K562 (cell line): ENCODE results near the gene PLXNB3. TPM values are rescaled to one million over a fixed set of nuclear protein-coding genes. Genes with fewer than 3 reads are reported as not detected.

Source experiments
- ATAC-seq: fragments of 200-7000 bp; cut with Tn5 transposase; 3 replicates; pipeline ENCODE4 v1.9.1; 2020; ENCODE audit warnings: moderate library complexity
- BruUV-seq: library from RNA; stranded (reverse); fragments of 400-500 nt; replicated peaks from 2 replicates; lab custom pipeline; 2021; lab: Mats Ljungman, UMichigan
- CTCF ChIA-PET: fragments of 300-600 bp; formaldehyde crosslinking; extraction: SDS; loops from one replicate; lab custom pipeline; 2021; ENCODE audit warnings: low intra/inter-chr PET ratio; lab: Yijun Ruan, JAX
- POLR2A ChIA-PET: fragments of 300-600, 350-650 bp; sonication (Branson Sonifier 250); formaldehyde crosslinking; extraction: SDS; loops from one replicate; lab custom pipeline; 2021; ENCODE audit warnings: antibody characterized with exemption, inconsistent platforms; lab: Yijun Ruan, JAX
- DNase-seq, 4 experiments: peaks; one replicate each; pipeline versions ENCODE4 v3.0.0 to v3.0.0-alpha.2; 2011 to 2018; ENCODE audit warnings: low spot score in 3 of 4, mixed read lengths in 3 of 4; ENCODE audit errors: extremely low read depth in 1 of 4
- FAIRE-seq: peaks from 2 replicates; lab custom pipeline; 2011; peaks lifted over from hg19 to GRCh38; lab: Jason Lieb, UNC
- H2AFZ ChIP-seq: 2 replicates; pipeline ENCODE4 v1.6.0; 2011; ENCODE audit warnings: low read depth, low read length, control low read depth, inconsistent platforms
- H3K27ac ChIP-seq: fragments of 200-600 bp; 3 replicates; pipeline ENCODE4 v1.8.0; 2011; ENCODE audit warnings: low read depth, mild to moderate bottlenecking, control low read depth, inconsistent platforms, low read length, moderate library complexity, mixed read lengths; ENCODE audit errors: extremely low read depth
- H3K27me3 ChIP-seq, 2 experiments: fragments of 300-600 bp in 1 of 2; 2 replicates in 1 of 2; 3 replicates in 1 of 2; pipeline versions ENCODE4 v1.6.0 to v1.8.0; 2011; ENCODE audit warnings: inconsistent platforms in 2 of 2, low read length in 2 of 2, mild to moderate bottlenecking in 1 of 2, mixed read lengths in 1 of 2, moderate library complexity in 1 of 2; ENCODE audit not compliant: control insufficient read depth in 2 of 2, insufficient read depth in 2 of 2
- H3K36me3 ChIP-seq: fragments of 300-600 bp; 3 replicates; pipeline ENCODE4 v1.8.0; 2011; ENCODE audit warnings: mild to moderate bottlenecking, low read length, inconsistent platforms; ENCODE audit not compliant: control insufficient read depth, insufficient read depth
- H3K4me1 ChIP-seq, 2 experiments: fragments of 200-600 bp in 1 of 2; replicated peaks in 1 of 2; 2 replicates in 1 of 2; 3 replicates in 1 of 2; pipeline versions ENCODE4 v1.5.1 to v1.8.0; 2011; ENCODE audit warnings: inconsistent platforms in 2 of 2, low read length in 2 of 2, mild to moderate bottlenecking in 1 of 2, mixed read lengths in 1 of 2, moderate library complexity in 1 of 2; ENCODE audit not compliant: control insufficient read depth in 2 of 2, insufficient read depth in 2 of 2
- H3K4me2 ChIP-seq: 2 replicates; pipeline ENCODE4 v1.6.1; 2011; ENCODE audit warnings: low read length, control low read depth, inconsistent platforms, mixed read lengths; ENCODE audit not compliant: insufficient read depth
- H3K4me3 ChIP-seq: fragments of 200-600 bp; sonication (generic), shearing (Covaris generic); 2 replicates; pipeline ENCODE4 v1.5.1; 2016; ENCODE audit warnings: control low read depth, inconsistent platforms
- H3K79me2 ChIP-seq: fragments of 200-600 bp; 3 replicates; pipeline ENCODE4 v1.8.0; 2011; ENCODE audit warnings: low read length, inconsistent platforms; ENCODE audit not compliant: control insufficient read depth, insufficient read depth
- H3K9ac ChIP-seq, 2 experiments: 2 replicates each; pipeline versions ENCODE4 v1.6.0 to v1.6.1; 2011; ENCODE audit warnings: low read depth in 2 of 2, low read length in 2 of 2, control low read depth in 1 of 2, inconsistent platforms in 1 of 2, mild to moderate bottlenecking in 1 of 2, mixed read lengths in 1 of 2; ENCODE audit not compliant: insufficient read depth in 1 of 2
- H3K9me1 ChIP-seq: one replicate; pipeline ENCODE4 v1.6.0; 2011; ENCODE audit warnings: inconsistent platforms, mild to moderate bottlenecking, low read length, moderate library complexity; ENCODE audit not compliant: control insufficient read depth, insufficient read depth
- H3K9me3 ChIP-seq: replicated peaks from 2 replicates; pipeline ENCODE4 v1.5.1; 2011; ENCODE audit warnings: low read depth, low read length, inconsistent platforms; ENCODE audit not compliant: control insufficient read depth, insufficient read depth
- H4K20me1 ChIP-seq: replicated peaks from 2 replicates; pipeline ENCODE4 v1.6.1; 2011; ENCODE audit warnings: low read length, inconsistent platforms, mixed read lengths; ENCODE audit not compliant: control insufficient read depth, insufficient read depth
- CREM ChIP-seq: IDR thresholded peaks from 2 replicates; pipeline ENCODE4 v1.6.1; 2014; ENCODE audit warnings: antibody characterized with exemption, low read depth
- MBD2 ChIP-seq: sonication (generic); IDR thresholded peaks from 2 replicates; pipeline ENCODE4 v1.6.1; 2016; ENCODE audit warnings: low read depth, borderline replicate concordance
- POLR2G ChIP-seq: fragments of 200-400 bp; formaldehyde crosslinking; IDR thresholded peaks from 2 replicates; pipeline ENCODE4 v1.6.1; 2017; ENCODE audit warnings: low read depth, mild to moderate bottlenecking, antibody characterized with exemption, low read length, moderate library complexity
- RBFOX2 ChIP-seq: fragments of 200-400 bp; formaldehyde crosslinking; IDR thresholded peaks from 2 replicates; pipeline ENCODE4 v1.6.1; 2017; ENCODE audit warnings: low read depth, mild to moderate bottlenecking, low read length, moderate library complexity
- TBP ChIP-seq: optimal IDR thresholded peaks from 2 replicates; pipeline ENCODE3; 2011; ENCODE audit warnings: low read depth, low read length, improper control_type of control experiment
- XRCC4 ChIP-seq: IDR thresholded peaks from one replicate; pipeline ENCODE4 v1.6.1; 2011; ENCODE audit not compliant: insufficient read depth, insufficient read length; ENCODE audit errors: extremely low read depth
- ZNF23 ChIP-seq: fragments of 250-450 bp; sonication (Bioruptor Pico); IDR thresholded peaks from 2 replicates; pipeline ENCODE4 v1.4.0; 2020; ENCODE audit warnings: mild to moderate bottlenecking
- ZNF764 ChIP-seq: fragments of 250-450 bp; sonication (Bioruptor Pico); IDR thresholded peaks from 2 replicates; pipeline ENCODE4 v1.4.0; 2020; ENCODE audit warnings: low read depth, mild to moderate bottlenecking, moderate library complexity
- WGBS: fragments of 100-300 bp; shearing (Covaris generic); methylation state at CpG from one replicate; pipeline ENCODE4 v1.1.6; 2016; ENCODE audit warnings: low coverage, mixed read lengths; ENCODE audit not compliant: insufficient coverage; ENCODE audit errors: missing lambda C conversion rate; 5-methylcytosine and 5-hydroxymethylcytosine counted together
- in situ Hi-C: fragments of 300-500 bp; cut with MboI; formaldehyde crosslinking; loops from 4 replicates; pipeline ENCODE4 v1.15.0; 2018; ENCODE audit warnings: inconsistent platforms, mixed read lengths
- intact Hi-C: fragments of 100-400 bp; cut with micrococcal nuclease; formaldehyde crosslinking; loops from 2 replicates; pipeline ENCODE4 v1.14.2; 2022
- polyA plus RNA-seq, 8 experiments: library from polyadenylated mRNA; depleted of rRNA in 4 of 8; stranded (reverse) in 5 of 8; unstranded in 3 of 8; fragments of >200 nt; fragmentation: Nextera tagmentation in 2 of 8; fragmentation: Illumina TruSeq in 1 of 8; extraction: Ambion mirVana in 2 of 8; extraction: Trizol in 1 of 8; gene quantifications; 2 replicates each; pipeline versions ENCODE4 v1.2.1 to v1.2.3, GENCODE V29; 2011 to 2014; ENCODE audit warnings: inconsistent platforms in 1 of 8, missing spikeins in 1 of 8
- total RNA-seq, 7 experiments: library from RNA; depleted of rRNA in 6 of 7; stranded (reverse); fragments of >200 nt in 6 of 7; fragmentation: Illumina TruSeq in 2 of 7; extraction: Trizol in 2 of 7; gene quantifications; 2 replicates each; pipeline versions ENCODE4 v1.2.1 to v1.2.3, GENCODE V29; 2011 to 2021; ENCODE audit warnings: low replicate concordance in 1 of 7
- TF ChIP-seq, protein P1 (sequence below), 2 experiments: fragments of 450-650 bp; formaldehyde crosslinking in 1 of 2; IDR thresholded peaks; 2 replicates each; pipeline versions ENCODE4 v1.4.0 to v1.6.1; 2014 to 2020; ENCODE audit warnings: mild to moderate bottlenecking in 2 of 2, borderline replicate concordance in 1 of 2, low read depth in 1 of 2

PLXNB3 gene
- total and polyA plus RNA-seq, 9 of the 15 experiments (the other 6 are each of a cell fraction or from before 2014, with no cell fraction given), result 0.22 to 2.0 (median 1.4) TPM; not detected in 2

DNA sequence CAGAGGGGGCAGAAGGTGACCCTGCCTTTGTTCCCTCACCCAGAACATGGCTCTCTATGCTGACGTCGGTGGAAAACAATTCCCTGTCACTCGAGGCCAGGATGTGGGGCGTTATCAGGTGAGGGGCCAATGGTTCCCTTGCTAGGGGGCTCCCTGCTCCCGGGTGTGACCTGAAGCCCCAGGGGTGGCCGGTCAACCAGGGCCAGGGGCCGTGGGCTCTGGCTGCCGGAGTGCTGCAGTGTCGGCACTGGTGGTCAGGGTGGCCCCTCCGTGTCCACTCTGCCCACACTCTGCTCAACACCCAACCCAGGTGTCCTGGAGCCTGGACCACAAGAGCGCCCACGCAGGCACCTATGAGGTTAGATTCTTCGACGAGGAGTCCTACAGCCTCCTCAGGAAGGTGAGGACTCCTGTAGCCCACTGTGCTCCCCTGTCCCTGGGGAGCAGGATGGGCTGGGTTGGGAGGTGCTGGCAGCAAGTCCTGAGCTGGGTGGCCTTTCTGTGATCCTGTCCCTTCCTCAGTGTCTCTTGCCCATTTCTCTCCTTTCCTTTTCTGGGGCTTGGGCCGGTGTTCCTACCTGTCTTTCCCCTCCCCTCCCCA, 33.5 kb downstream of the PLXNB3 start:
- Histone ChIP-seq H4K20me1 (no peaks in the 10 kb centered on the region), H3K79me2 (peaks cover 39% of the 10 kb centered on the region), H3K4me2 (no peak overlapping the region), H3K9ac (peak overlapping the region in 1 of 2 experiments; percentile 17; a peak in 1 of 4 replicates), H3K9me1 (no peaks in the 10 kb centered on the region), H3K9me3 (no peaks in the 10 kb centered on the region), H3K27ac (no peak overlapping the region), H3K36me3 (peaks cover 45% of the 10 kb centered on the region; the same call in 2 of the 3 replicates), H3K4me3 (no peak overlapping the region), H3K4me1 (peaks cover 14 to 56% of the 10 kb centered on the region in 2 experiments; a peak in 4 of 5 replicates), H3K27me3 (no peaks in the 10 kb centered on the region), H2AFZ (no peak overlapping the region)
- ATAC-seq, result no peak
- POLR2A ChIA-PET, result no interaction called here
- BruUV-seq, result no TSS peak
- intact Hi-C loops, result no loop called here
- 99% methylated on average over 9 of the region's 15 CpGs for WGBS
- TF ChIP-seq, protein P1, sequence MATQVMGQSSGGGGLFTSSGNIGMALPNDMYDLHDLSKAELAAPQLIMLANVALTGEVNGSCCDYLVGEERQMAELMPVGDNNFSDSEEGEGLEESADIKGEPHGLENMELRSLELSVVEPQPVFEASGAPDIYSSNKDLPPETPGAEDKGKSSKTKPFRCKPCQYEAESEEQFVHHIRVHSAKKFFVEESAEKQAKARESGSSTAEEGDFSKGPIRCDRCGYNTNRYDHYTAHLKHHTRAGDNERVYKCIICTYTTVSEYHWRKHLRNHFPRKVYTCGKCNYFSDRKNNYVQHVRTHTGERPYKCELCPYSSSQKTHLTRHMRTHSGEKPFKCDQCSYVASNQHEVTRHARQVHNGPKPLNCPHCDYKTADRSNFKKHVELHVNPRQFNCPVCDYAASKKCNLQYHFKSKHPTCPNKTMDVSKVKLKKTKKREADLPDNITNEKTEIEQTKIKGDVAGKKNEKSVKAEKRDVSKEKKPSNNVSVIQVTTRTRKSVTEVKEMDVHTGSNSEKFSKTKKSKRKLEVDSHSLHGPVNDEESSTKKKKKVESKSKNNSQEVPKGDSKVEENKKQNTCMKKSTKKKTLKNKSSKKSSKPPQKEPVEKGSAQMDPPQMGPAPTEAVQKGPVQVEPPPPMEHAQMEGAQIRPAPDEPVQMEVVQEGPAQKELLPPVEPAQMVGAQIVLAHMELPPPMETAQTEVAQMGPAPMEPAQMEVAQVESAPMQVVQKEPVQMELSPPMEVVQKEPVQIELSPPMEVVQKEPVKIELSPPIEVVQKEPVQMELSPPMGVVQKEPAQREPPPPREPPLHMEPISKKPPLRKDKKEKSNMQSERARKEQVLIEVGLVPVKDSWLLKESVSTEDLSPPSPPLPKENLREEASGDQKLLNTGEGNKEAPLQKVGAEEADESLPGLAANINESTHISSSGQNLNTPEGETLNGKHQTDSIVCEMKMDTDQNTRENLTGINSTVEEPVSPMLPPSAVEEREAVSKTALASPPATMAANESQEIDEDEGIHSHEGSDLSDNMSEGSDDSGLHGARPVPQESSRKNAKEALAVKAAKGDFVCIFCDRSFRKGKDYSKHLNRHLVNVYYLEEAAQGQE (IDR thresholded peaks at IDR 0.05; ENCODE audit: borderline replicate concordance), result no peak
- TF ChIP-seq, protein P1 (CRISPR knock-in tag; IDR thresholded peaks at IDR 0.05; ENCODE audit: low read depth), result no peak
- TF ChIP-seq RBFOX2 (peak; percentile 56), ZNF23 (CRISPR knock-in tag) (no peak), POLR2G (peak; percentile 48), XRCC4 (no peak), MBD2 (no peak), TBP (no peak), ZNF764 (CRISPR knock-in tag) (no peak), CREM (no peak)
- CTCF ChIA-PET, result no interaction called here
- DNase-seq, result no peak
- no peak for FAIRE-seq
- in situ Hi-C loops, result no loop called here
